SK-N-SH (cell line): ENCODE measurements around the gene BRAT1. TPM values are rescaled to one million over a fixed set of nuclear protein-coding genes. Genes with fewer than 3 reads are reported as not detected.

Experiments
- CTCF ChIA-PET: fragments of 300-600, 350-600 bp; formaldehyde crosslinking; extraction: SDS; loops from one replicate; lab custom pipeline; 2021; lab: Yijun Ruan, JAX
- POLR2A ChIA-PET: fragments of 350-600 bp; sonication (Branson Sonifier 250); formaldehyde crosslinking; extraction: SDS; loops from one replicate; lab custom pipeline; 2020; ENCODE audit warnings: antibody characterized with exemption, inconsistent platforms; lab: Yijun Ruan, JAX
- DNase-seq: peaks from one replicate; pipeline ENCODE4 v3.0.0; 2012
- H2AFZ ChIP-seq: fragments of 200-600 bp; sonication (generic); 2 replicates; pipeline ENCODE4 v1.8.1; 2016; ENCODE audit warnings: antibody characterized with exemption, mild to moderate bottlenecking, low read depth
- H3F3A ChIP-seq: fragments of 200-600 bp; sonication (generic); replicated peaks from 2 replicates; pipeline ENCODE3; 2016; ENCODE audit warnings: antibody characterized with exemption, mild to moderate bottlenecking; ENCODE audit not compliant: insufficient read depth
- H3K27ac ChIP-seq, 2 experiments: fragments of 200-500 bp in 1 of 2; fragments of 200-600 bp in 1 of 2; sonication (Bioruptor generic) in 1 of 2; sonication (generic), shearing (Covaris generic) in 1 of 2; 2 replicates each; pipeline versions ENCODE4 v1.5.1 to v1.6.1; 2014 to 2016; ENCODE audit warnings: low read depth in 2 of 2, inconsistent platforms in 1 of 2, low read length in 1 of 2, mild to moderate bottlenecking in 1 of 2, mixed read lengths in 1 of 2
- H3K27me3 ChIP-seq: fragments of 200-600 bp; sonication (generic), shearing (Covaris generic); 2 replicates; pipeline ENCODE4 v1.6.1; 2016; ENCODE audit warnings: mixed run types; ENCODE audit not compliant: insufficient read depth
- H3K36me3 ChIP-seq, 2 experiments: fragments of 200-500 bp in 1 of 2; fragments of 200-600 bp in 1 of 2; sonication (Bioruptor generic) in 1 of 2; sonication (generic) in 1 of 2; replicated peaks in 1 of 2; 2 replicates each; pipeline versions ENCODE3 to v1.5.1; 2014 to 2016; ENCODE audit warnings: low read length in 1 of 2, mild to moderate bottlenecking in 1 of 2; ENCODE audit not compliant: insufficient read depth in 2 of 2, control insufficient read depth in 1 of 2
- H3K4me1 ChIP-seq, 2 experiments: fragments of 200-500 bp in 1 of 2; fragments of 200-600 bp in 1 of 2; sonication (Bioruptor generic) in 1 of 2; sonication (generic), shearing (Covaris generic) in 1 of 2; 2 replicates each; pipeline versions ENCODE4 v1.5.1 to v1.6.1; 2014 to 2016; ENCODE audit warnings: low read depth in 1 of 2, low read length in 1 of 2, mixed run types in 1 of 2; ENCODE audit not compliant: insufficient read depth in 2 of 2, control insufficient read depth in 1 of 2
- H3K4me2 ChIP-seq: fragments of 200-600 bp; sonication (generic), shearing (Covaris generic); 2 replicates; pipeline ENCODE4 v1.6.1; 2017; ENCODE audit warnings: mixed run types
- H3K4me3 ChIP-seq, 2 experiments: fragments of 200-500 bp in 1 of 2; fragments of 200-600 bp in 1 of 2; sonication (Bioruptor generic) in 1 of 2; sonication (generic), shearing (Covaris generic) in 1 of 2; 2 replicates each; pipeline versions ENCODE4 v1.5.1 to v1.8.1; 2014 to 2016; ENCODE audit warnings: low read depth in 2 of 2, inconsistent platforms in 1 of 2, low read length in 1 of 2, mild to moderate bottlenecking in 1 of 2, mixed read lengths in 1 of 2, moderate library complexity in 1 of 2
- H3K79me2 ChIP-seq: fragments of 200-600 bp; sonication (generic); 2 replicates; pipeline ENCODE4 v1.8.1; 2017; ENCODE audit warnings: mild to moderate bottlenecking; ENCODE audit not compliant: insufficient read depth
- H3K9ac ChIP-seq: fragments of 200-600 bp; sonication (generic); 2 replicates; pipeline ENCODE4 v1.6.1; 2017; ENCODE audit warnings: mixed run types
- H3K9me2 ChIP-seq: fragments of 200-600 bp; sonication (generic); 2 replicates; pipeline ENCODE4 v1.6.1; 2017; ENCODE audit warnings: mixed run types
- H3K9me3 ChIP-seq: fragments of 200-600 bp; sonication (generic); 2 replicates; pipeline ENCODE4 v1.6.1; 2017; ENCODE audit warnings: mixed run types, mild to moderate bottlenecking, moderate library complexity
- H4K20me1 ChIP-seq: fragments of 200-600 bp; sonication (generic); 2 replicates; pipeline ENCODE4 v1.6.1; 2017; ENCODE audit warnings: mild to moderate bottlenecking, mixed run types; ENCODE audit not compliant: insufficient read depth
- CHD2 ChIP-seq: fragments of 150-350 bp; IDR thresholded peaks from 2 replicates; pipeline ENCODE4 v1.6.1; 2018; ENCODE audit warnings: low read length; ENCODE audit not compliant: partially characterized antibody
- CTCF ChIP-seq: fragments of 200-600 bp; sonication (generic); IDR thresholded peaks from 2 replicates; pipeline ENCODE4 v1.6.1; 2017; ENCODE audit warnings: antibody characterized with exemption, mild to moderate bottlenecking, moderate library complexity
- FOSL2 ChIP-seq: IDR thresholded peaks from 2 replicates; pipeline ENCODE4 v1.4.0; 2012; ENCODE audit warnings: low read depth, mild to moderate bottlenecking, moderate library complexity, borderline replicate concordance
- FOXJ3 ChIP-seq: sonication (generic); formaldehyde crosslinking; IDR thresholded peaks from 2 replicates; pipeline ENCODE4 v1.5.1; 2020; ENCODE audit warnings: mild to moderate bottlenecking, missing genetic modification reagents
- FOXM1 ChIP-seq: IDR thresholded peaks from 2 replicates; pipeline ENCODE4 v1.4.0; 2012; ENCODE audit warnings: low read depth, mild to moderate bottlenecking
- GABPA ChIP-seq: IDR thresholded peaks from 2 replicates; pipeline ENCODE4 v1.4.0; 2012; ENCODE audit warnings: low read depth, mild to moderate bottlenecking
- GATA2 ChIP-seq: sonication (generic); formaldehyde crosslinking; IDR thresholded peaks from 2 replicates; pipeline ENCODE4 v1.5.0; 2020; ENCODE audit warnings: mild to moderate bottlenecking, missing genetic modification reagents
- IRF3 ChIP-seq: fragments of 150-350 bp; IDR thresholded peaks from 2 replicates; pipeline ENCODE4 v1.6.1; 2016; ENCODE audit warnings: mild to moderate bottlenecking, low read depth, low read length
- JUND ChIP-seq: IDR thresholded peaks from 2 replicates; pipeline ENCODE4 v1.4.0; 2012
- NRF1 ChIP-seq: IDR thresholded peaks from 2 replicates; pipeline ENCODE4 v1.6.1; 2012; ENCODE audit warnings: low read depth, mild to moderate bottlenecking, low read length
- POLR2AphosphoS5 ChIP-seq: IDR thresholded peaks from 2 replicates; pipeline ENCODE4 v1.6.1; 2012; ENCODE audit warnings: low read depth, low read length
- RCOR1 ChIP-seq: fragments of 150-350 bp; IDR thresholded peaks from 2 replicates; pipeline ENCODE4 v1.6.1; 2017; ENCODE audit warnings: antibody characterized with exemption, low read length
- REST ChIP-seq: IDR thresholded peaks from 2 replicates; pipeline ENCODE4 v1.6.1; 2012; ENCODE audit warnings: mild to moderate bottlenecking, low read depth, low read length, moderate library complexity
- RFX5 ChIP-seq: IDR thresholded peaks from 2 replicates; pipeline ENCODE4 v1.6.1; 2012; ENCODE audit warnings: mild to moderate bottlenecking, improper control_type of control experiment, low read length
- RXRA ChIP-seq: IDR thresholded peaks from 2 replicates; pipeline ENCODE4 v1.4.0; 2012; ENCODE audit warnings: low read depth, mild to moderate bottlenecking, borderline replicate concordance
- TAF1 ChIP-seq: IDR thresholded peaks from 2 replicates; pipeline ENCODE4 v1.6.1; 2012; ENCODE audit warnings: low read depth, mild to moderate bottlenecking, low read length, moderate library complexity, borderline replicate concordance
- TCF12 ChIP-seq: IDR thresholded peaks from 2 replicates; pipeline ENCODE4 v1.4.0; 2012
- YY1 ChIP-seq: IDR thresholded peaks from 2 replicates; pipeline ENCODE4 v1.4.0; 2012; ENCODE audit warnings: low read depth, mild to moderate bottlenecking
- ZBTB33 ChIP-seq: IDR thresholded peaks from 2 replicates; pipeline ENCODE4 v1.4.0; 2012; ENCODE audit warnings: low read depth, borderline replicate concordance
- WGBS: methylation state at CpG from one replicate; pipeline ENCODE4 v1.1.6; 2017; ENCODE audit warnings: low lambda C conversion rate; 5-methylcytosine and 5-hydroxymethylcytosine counted together
- polyA plus RNA-seq, 3 experiments: library from polyadenylated mRNA; depleted of rRNA; stranded (reverse); fragments of >200 nt; gene quantifications; 2 replicates each; pipeline ENCODE4 v1.2.3, GENCODE V29; 2012
- TF ChIP-seq, protein P1 (sequence below): IDR thresholded peaks from 2 replicates; pipeline ENCODE4 v1.4.0; 2012; ENCODE audit warnings: low read depth, borderline replicate concordance
- TF ChIP-seq, protein P2 (sequence below): IDR thresholded peaks from 2 replicates; pipeline ENCODE4; 2012

The BRAT1 gene
- polyA plus RNA-seq, 1 of the 3 experiments (the other 2 are of a cell fraction) = 36.2 TPM

DNA sequence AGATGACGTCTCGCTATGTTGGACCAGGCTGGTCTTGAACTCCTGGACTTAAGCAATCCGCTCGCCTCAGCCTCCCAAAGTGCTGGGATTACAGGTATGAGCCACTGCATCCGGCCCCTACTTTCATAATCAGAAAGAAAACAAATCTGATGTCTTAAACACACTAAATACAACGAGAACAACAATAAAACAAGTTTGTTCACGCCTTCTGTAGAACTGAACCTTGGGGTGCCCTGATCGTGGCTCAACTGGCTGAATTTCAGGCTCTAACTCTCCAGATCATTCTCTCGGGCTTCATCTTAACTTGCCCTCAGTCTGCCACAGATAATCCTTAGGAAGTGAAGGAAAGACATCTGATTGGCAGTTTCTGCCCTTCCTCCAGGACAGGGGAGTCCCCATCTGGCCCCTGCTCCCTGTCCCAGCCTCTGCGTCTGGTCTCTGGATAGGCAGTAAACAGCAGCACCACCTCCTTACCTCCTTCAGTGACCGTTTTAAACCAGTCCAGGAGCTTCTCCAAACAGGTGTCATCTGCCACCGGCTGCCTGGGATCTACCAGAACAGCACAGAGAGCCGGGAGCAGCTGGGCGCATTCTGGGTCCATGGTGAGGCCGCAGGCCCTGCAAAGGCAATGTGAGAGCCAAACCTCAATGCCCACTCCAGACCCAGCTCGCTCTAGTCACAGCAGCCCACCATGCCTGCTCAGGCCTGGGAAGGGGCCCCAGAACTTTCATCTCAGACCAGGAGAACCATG, 1.3 kb downstream of the BRAT1 start (continued):
- TF ChIP-seq CHD2 = no peak
- TF ChIP-seq RCOR1 = no peak

- Histone ChIP-seq H3K9me2 (no peaks in the 10 kb centered on the region), H3K9me3 (no peaks in the 10 kb centered on the region), H3K79me2 (peaks cover 45% of the 10 kb centered on the region), H3K4me1 (peaks cover 10% of the 10 kb centered on the region in 2 experiments; a peak in 3 of 4 replicates), H3K27ac (no peak overlapping the region), H4K20me1 (peaks cover 9% of the 10 kb centered on the region; the same call in 1 of the 2 replicates), H3F3A (peaks cover 13% of the 10 kb centered on the region), H3K4me3 (no peak overlapping the region), H3K4me2 (0 out of 2 replicates have a peak overlapping the region, but pooled peaks have one; percentile 91), H3K27me3 (no peaks in the 10 kb centered on the region), H3K36me3 (peaks cover 18 to 34% of the 10 kb centered on the region in 2 experiments), H3K9ac (no peak overlapping the region), H2AFZ (no peak overlapping the region)
- TF ChIP-seq NRF1 = no peak
- TF ChIP-seq RXRA = no peak
- TF ChIP-seq REST = no peak
- TF ChIP-seq, protein P1, sequence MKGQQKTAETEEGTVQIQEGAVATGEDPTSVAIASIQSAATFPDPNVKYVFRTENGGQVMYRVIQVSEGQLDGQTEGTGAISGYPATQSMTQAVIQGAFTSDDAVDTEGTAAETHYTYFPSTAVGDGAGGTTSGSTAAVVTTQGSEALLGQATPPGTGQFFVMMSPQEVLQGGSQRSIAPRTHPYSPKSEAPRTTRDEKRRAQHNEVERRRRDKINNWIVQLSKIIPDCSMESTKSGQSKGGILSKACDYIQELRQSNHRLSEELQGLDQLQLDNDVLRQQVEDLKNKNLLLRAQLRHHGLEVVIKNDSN = no peak
- TF ChIP-seq CTCF = no peak
- no peak for TF ChIP-seq FOXM1
- TF ChIP-seq IRF3 = no peak
- no peak for TF ChIP-seq ZBTB33
- no peak for TF ChIP-seq POLR2AphosphoS5
- no peak for TF ChIP-seq RFX5
- no peak for TF ChIP-seq YY1
- no peak for TF ChIP-seq GATA2
- no peak for TF ChIP-seq FOSL2
- TF ChIP-seq TAF1 = no peak
- no peak for TF ChIP-seq JUND
- no peak for TF ChIP-seq FOXJ3 (CRISPR knock-in tag)
- TF ChIP-seq GABPA = no peak
- TF ChIP-seq, protein P2, sequence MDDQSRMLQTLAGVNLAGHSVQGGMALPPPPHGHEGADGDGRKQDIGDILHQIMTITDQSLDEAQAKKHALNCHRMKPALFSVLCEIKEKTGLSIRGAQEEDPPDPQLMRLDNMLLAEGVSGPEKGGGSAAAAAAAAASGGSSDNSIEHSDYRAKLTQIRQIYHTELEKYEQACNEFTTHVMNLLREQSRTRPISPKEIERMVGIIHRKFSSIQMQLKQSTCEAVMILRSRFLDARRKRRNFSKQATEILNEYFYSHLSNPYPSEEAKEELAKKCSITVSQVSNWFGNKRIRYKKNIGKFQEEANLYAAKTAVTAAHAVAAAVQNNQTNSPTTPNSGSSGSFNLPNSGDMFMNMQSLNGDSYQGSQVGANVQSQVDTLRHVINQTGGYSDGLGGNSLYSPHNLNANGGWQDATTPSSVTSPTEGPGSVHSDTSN = no peak
- TF ChIP-seq TCF12 = no peak
- DNase-seq = no peak
- ChIA-PET POLR2A (no interaction called here), CTCF (interaction anchor here (1.6 to 1.9 kb wide), 2 partner anchors 75 to 84 kb away, joined by 4 to 7 read pairs; no protein-coding TSS in a partner anchor)
- WGBS = 95% methylated on average over 10 of the region's 10 CpGs
These were observed 2.2 kb downstream of the BRAT1 start for GRCh38 chr7:2553108-2553507.
